ENCODE results near the gene ARHGDIG.
"Not testable (repeated sequence)": the region's sequence is repeated elsewhere in the genome, so short reads cannot be mapped to it uniquely, and the experiment has no call there.

ARHGDIG gene

DNA sequence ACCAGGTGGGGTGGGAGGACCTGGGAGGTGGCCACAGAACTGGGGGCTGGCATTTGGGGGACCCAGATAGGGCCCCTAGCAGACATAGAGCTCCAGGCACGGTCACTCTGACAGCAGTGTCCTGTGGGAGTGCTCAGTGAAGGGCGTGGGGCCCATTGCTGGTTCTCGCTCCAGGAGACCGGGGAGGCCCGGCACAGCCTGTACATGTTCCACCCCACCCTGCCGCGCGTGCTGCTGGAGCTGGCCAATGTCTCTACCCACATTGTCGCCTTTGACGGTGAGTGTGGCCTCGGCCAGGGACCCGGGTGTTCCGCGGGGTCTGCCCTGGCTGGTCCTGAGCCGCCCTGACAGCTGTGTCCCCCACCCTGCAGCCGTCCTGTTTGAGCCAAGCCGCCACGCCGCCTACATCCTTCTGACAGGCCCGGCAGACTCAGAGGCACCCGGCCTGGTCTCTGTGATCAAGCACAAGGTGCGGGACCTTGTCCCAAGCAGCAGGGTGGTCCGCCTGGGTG is 15.9 kb upstream of the ARHGDIG start:
- no peak for DNase-seq

GRCh38 chr16:265002-265529 is 15.3 kb upstream of the ARHGDIG start:
- no peak for DNase-seq

GRCh38 chr16:265711-266110 is 14.7 kb upstream of the ARHGDIG start:
- no peak for DNase-seq

DNA sequence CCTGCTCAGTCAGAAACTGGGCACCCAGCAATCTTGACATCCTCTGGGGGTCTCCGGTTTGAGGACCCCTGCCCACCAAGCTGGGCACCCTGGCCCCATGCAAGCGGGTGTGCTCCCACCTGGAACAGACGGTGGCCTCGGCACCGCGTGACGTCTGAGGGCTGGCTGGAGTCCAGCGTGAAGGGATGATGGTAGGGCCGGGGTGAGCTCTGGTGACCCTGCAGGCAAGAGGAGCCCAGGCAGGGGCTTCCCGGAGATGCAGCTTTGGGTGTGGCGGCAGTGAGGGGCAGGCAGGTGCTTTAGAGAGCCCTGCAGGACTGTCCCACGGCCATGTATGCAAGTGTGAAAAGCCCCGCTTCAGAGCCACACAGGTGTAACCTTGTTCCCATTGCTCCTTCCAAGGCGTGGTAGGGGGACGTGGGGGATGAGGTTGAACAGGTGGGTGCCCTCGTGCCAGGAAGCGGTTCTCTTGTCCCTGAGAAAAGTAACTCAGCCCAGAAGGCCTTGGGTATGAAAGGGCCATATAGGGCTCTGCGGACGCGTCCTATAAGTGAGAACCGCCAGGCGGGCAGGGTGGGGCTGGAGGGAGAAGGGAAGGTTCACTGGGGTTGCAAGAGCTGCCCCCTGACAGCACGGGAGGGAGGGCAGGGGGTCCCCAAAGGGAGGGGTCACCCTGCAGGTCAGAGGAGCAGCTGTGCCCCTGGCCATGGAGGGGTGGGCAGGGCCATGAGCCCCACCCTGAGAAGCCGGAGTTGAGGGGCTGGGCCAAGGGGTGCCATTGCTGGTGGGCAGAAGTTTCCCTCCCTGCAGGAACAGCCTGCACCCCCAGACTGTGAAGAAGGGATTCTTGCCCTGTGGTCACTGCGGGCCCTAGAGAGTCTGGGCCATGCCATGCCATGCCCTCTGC is 13.9 kb upstream of the ARHGDIG start:
- no peak for DNase-seq

DNA sequence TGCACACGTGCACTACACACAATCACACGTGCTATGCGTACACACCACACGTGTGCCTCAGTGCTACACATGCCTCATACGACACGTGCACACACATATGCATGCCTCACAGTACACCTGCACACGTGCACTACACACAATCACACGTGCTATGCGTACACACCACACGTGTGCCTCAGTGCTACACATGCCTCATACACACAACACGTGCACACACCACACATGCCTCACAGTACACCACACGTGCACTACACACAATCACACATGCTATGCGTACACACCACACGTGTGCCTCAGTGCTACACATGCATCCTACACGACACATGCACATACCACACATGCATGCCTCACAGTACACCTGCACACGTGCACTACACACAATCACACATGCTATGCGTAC is 12.8 kb upstream of the ARHGDIG start:
- DNase-seq = not testable (repeated sequence)

- no peak for DNase-seq
These were observed 12.0 kb upstream of the ARHGDIG start for GRCh38 chr16:268141-269053.

DNA sequence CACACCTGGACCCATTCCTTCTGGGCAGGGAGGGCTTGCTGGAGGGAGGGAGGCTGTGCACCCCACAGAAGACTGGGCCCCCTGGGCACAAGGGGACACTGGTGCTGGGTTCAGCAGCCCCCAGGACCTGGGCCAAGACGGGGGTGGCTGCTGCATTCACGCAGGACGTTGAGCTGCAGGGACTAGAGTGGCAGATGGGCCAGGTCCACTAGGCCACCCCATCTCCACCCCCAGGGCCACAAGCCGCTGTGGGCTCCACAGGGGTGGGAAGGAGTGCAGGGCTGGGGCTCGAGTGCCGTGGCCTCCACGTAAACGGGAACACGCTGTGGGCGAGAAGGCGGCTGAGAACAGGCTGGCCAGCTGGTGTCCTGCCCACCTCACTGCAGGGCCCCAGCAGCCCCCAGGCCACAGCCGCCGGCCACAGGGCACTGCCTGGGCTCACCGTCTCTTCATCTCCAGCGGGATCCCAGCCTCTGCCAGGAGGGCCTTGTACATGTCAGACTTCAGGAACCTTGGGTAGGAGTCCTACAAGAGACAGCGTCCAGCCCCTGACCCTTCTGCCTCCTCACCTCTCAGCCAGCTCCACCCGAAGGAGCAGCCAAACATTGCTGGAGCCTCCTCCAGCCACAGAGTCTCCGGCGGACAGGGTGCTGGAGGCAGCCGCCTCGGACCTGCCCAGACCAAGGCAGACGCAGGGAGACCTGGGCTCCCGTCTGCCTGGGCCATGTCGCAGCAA is 11.2 kb upstream of the ARHGDIG start:
- no peak for DNase-seq

GRCh38 chr16:270381-271255 is 9.8 kb upstream of the ARHGDIG start:
- no peak for DNase-seq

DNA sequence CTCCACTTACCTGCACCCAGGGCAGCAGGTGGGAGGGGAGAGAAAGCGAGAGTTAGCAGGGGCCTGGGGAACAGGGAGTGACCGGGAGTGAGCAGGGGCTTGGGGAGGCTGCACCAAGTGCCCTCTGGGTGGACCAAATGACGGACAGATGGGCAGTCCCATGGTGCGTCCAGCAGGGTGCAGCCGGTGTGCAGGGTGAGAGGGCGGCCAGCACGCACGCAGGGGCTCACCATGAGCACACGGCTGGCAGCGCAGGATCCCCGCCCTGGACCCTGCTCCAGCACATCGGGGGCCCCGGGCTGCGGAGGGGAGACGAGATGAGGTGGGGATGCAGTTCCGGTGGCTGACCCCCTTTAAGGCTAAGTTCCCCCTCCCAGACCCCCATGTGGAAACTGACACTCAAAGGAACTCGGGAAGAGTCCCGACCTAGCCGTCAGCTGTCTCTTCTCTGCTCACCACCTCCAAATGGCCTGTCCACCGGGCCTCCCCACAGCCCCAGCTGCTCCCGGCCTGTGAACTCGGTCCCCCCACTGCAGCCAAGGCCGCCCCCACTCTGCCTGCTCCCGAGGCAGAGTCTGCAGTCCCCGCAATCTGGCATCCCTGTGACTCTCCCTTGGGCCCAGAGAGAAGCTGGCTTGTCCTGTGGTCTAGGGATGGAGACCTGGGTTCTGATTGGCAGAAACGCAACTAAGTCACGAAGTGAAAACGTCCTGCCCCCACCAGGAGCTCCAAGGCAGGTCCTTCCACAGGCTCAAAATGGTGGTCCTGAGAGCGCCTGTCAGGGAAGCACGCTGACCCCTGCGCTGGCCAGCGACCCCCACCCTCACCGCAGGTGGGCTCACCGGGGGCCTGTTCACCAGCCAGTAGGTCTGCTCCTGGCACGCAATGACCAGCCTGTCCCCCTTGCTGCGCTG is 7.5 kb upstream of the ARHGDIG start:
- DNase-seq = no peak

GRCh38 chr16:273547-274421 is 6.6 kb upstream of the ARHGDIG start:
- DNase-seq = no peak

GRCh38 chr16:275041-275641 is 5.2 kb upstream of the ARHGDIG start:
- DNase-seq = peak; percentile 13

GRCh38 chr16:275786-276232 is 4.6 kb upstream of the ARHGDIG start, which contains the start of gene RGS11:
Gene RGS11, minus strand, starts transcription at chr16:275944. Its CDS starts 33 bp downstream, at chr16:275911.
- no peak for DNase-seq

DNA sequence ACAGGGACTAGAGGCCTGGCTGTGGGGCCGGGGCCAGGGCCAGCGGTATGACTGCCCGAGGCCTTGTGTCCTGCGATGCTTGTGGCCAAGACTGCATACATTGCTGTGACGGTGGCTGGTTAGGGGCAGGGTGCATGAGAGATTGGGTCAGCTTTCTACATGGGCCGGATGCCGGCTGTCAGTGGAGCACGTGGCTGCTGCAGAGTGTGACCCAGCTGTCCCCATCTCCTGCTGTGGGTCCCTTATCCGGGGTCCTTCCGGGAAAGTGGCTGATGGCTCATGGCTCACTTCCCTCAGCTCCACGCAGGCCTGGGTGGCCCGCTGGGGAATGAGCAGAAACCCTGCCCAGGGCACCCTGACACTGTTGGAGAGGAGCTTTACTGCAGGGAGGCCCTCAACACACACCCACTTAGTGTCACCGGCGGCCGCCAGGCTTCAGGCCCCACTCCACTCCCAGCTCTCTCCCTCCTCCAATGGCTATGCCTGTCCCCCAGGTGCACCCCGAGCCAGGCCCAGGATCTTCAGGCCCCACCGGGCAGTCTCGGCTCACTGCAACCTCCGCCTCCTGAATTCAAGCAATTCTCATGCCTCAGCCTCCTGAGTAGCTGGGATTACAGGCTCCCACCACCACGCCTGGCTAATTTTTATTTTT is 3.8 kb upstream of the ARHGDIG start:
- no peak for DNase-seq

DNA sequence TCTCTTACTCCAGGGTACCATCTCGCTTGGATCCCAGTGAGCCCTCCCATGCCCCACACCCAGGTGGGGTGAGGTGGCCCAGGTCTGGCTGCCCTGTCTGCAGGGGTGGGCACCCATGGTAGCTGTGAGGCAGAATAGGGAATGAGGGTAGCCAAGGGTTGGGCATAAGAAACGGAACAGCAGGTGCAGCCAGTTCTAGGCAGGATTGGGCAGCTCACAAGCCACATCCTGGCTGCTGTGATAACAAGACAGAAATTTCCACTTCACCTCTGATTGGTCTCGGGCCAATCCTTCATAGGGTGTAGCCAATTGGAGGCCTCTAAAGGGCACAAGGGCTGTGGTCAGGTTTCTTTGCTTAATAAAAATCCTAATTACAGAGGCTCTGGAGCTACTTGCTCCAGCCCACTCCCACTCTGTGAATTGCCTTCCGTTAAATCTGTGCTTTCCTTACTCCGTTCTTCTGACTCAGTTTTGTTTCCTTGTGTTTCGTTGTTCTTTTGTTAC is 1.5 kb upstream of the ARHGDIG start:
- peak; percentile 10 for DNase-seq

- DNase-seq = no peak
These were observed 860 bp upstream of the ARHGDIG start for GRCh38 chr16:279531-279930.

DNA sequence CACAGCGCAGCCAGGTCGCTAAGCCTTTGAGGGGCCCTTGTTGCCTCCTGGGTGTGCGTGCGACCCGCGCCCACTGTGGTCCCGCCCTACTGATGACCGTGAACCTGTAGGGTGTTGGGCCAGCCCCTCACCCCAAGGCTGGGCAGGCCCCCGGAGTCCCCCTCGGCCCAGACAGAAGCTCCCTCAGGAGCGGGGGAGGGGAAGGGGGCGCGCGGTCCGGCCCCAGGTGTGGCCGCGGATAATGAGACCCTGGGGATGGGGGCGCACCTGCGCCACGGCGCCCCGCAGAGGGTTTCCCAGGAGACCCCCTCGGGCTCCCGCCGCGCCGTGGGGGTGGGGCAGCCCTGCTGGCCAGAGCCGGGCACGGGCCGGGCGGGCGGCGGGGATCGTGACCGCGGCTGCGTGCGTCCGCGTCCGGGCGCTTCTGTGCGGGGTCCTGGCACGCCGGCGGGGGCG is 358 bp upstream of the ARHGDIG start:
- no peak for DNase-seq

GRCh38 chr16:280991-281659 is 734 bp downstream of the ARHGDIG start:
- no peak for DNase-seq

Measured in activated CD4-positive, alpha-beta T cell treated with anti-CD3 and anti-CD28 coated beads, Interleukin-2, amount 50 U/mL, for 1 hour (primary cell).